GM23248 (cell line): ENCODE measurements around the gene COL18A1.

Experiments
- EZH2 ChIP-seq: fragments of 200-600 bp; sonication (generic); IDR thresholded peaks from 2 replicates; pipeline ENCODE4 v1.6.1; 2018; ENCODE audit warnings: antibody characterized with exemption, mild to moderate bottlenecking; ENCODE audit not compliant: insufficient read depth, poor library complexity, severe bottlenecking
- EZH2phosphoT487 ChIP-seq: fragments of 200-600 bp; sonication (generic); IDR thresholded peaks from 2 replicates; pipeline ENCODE4 v1.6.1; 2018; ENCODE audit warnings: antibody characterized with exemption, moderate library complexity, mild to moderate bottlenecking, low read depth; ENCODE audit not compliant: insufficient read depth

DNA sequence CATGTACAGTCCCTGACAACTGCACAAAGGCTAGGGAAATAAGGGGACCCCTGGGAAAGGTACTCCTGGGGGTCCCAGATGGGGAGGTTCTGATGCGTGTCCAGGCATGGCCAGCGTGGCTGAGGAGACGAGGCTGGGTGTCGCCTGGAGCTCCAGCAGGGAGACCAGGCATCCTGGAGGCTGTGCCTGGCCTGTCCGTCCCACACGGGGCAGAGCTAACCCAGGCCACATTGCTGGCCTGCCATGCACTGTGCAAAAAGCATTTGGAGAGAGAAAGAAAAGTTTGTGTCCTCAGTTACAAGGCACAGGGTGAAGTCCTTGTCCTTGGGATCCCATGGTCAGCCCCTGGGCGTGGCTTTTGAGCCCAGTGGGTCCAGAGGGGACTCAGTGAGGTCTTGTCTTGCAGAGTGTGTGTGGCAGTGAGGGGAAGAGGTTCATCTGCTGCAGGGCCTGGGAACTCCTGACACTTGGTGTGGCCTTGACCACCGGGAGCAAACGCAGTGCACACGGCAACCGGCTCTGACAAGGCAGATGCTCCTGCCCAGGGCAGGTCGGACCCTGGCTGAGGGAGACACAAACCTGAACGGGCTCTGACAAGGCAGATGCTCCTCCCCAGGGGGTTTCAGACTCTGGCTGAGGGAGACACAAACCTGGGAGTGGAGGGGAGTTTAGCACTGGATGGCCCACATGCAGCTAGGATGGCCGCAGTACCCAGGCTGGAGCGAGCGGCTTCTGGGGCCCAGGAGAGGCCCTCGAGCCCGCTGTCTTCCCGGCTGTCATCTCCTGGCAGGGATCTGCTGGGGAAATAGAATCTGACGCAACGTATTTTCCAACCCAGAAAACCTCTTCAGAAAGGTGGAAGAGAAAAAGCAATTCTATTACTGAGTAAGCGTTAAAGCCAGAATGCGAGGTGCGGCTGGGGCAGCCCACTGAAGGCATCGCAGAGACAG lies 37.3 kb upstream of the COL18A1 start:
- TF ChIP-seq EZH2 (no peak), EZH2phosphoT487 (no peak)
